IMR-90 (cell line): Measurements from ENCODE around the gene DGKD.

Experiments used
- CTCF ChIP-seq: conservative IDR thresholded peaks from 2 replicates; pipeline ENCODE4 v1.5.1; 2012; ENCODE audit warnings: mild to moderate bottlenecking, low read depth, low read length, improper control_type of control experiment
- MXI1 ChIP-seq: IDR thresholded peaks from 2 replicates; pipeline ENCODE4 v1.6.1; 2012; ENCODE audit warnings: low read depth, mild to moderate bottlenecking, low read length, moderate library complexity, borderline replicate concordance
- POLR2A ChIP-seq: IDR thresholded peaks from 2 replicates; pipeline ENCODE4 v1.6.1; 2012; ENCODE audit warnings: mild to moderate bottlenecking, low read depth, low read length

GRCh38 chr2:233346376-233346775, 7.9 kb upstream of the DGKD start:
- TF ChIP-seq POLR2A (no peak), CTCF (no peak), MXI1 (no peak)
